AG04449 (cell line): ENCODE results near the gene PPP2R2C.

Source experiments
- CTCF ChIA-PET: fragments of 350-600 bp; formaldehyde crosslinking; extraction: SDS; loops from one replicate; lab custom pipeline; 2021; ENCODE audit warnings: antibody characterized with exemption; lab: Yijun Ruan, JAX
- POLR2A ChIA-PET: fragments of 400-600, 350-600 bp; formaldehyde crosslinking; extraction: SDS; loops from one replicate; lab custom pipeline; 2020; ENCODE audit warnings: antibody characterized with exemption, inconsistent platforms; lab: Yijun Ruan, JAX
- DNase-seq: peaks from one replicate; pipeline ENCODE4 v3.0.0-alpha.2; 2010; ENCODE audit warnings: low read depth, low spot score
- H3K4me3 ChIP-seq: 2 replicates; pipeline ENCODE4 v1.5.1; 2011; ENCODE audit warnings: low read depth, mild to moderate bottlenecking, control low read depth, low read length
- CTCF ChIP-seq: IDR thresholded peaks from one replicate; pipeline ENCODE4 v1.5.1; 2011; ENCODE audit warnings: mild to moderate bottlenecking, moderate library complexity, low read length, control low read depth, inconsistent platforms; ENCODE audit not compliant: insufficient read depth; ENCODE audit errors: missing control alignments

Gene PPP2R2C

GRCh38 chr4:6362243-6362885, 110.0 kb downstream of the PPP2R2C start:
- POLR2A ChIA-PET: no interaction called here
- no peak overlapping the region for H3K4me3 ChIP-seq
- TF ChIP-seq CTCF: no peak
- DNase-seq: no peak
- CTCF ChIA-PET: interaction anchor here (1.0 to 1.2 kb wide), 2 partner anchors 111 to 113 kb away, joined by 3 to 4 read pairs; no protein-coding TSS in a partner anchor

GRCh38 chr4:6361076-6361784, 111.2 kb downstream of the PPP2R2C start:
- CTCF ChIA-PET: interaction anchor here (1.2 kb wide), 1 partner anchor 110 kb away, joined by 4 read pairs; no protein-coding TSS in a partner anchor
- POLR2A ChIA-PET: no interaction called here

GRCh38 chr4:6360385-6360784, 112.0 kb downstream of the PPP2R2C start:
- TF ChIP-seq CTCF: no peak
- ChIA-PET POLR2A (no interaction called here), CTCF (interaction anchor here (0.6 kb wide), 1 partner anchor 110 kb away, joined by 3 read pairs; no protein-coding TSS in a partner anchor)
- H3K4me3 ChIP-seq: no peak overlapping the region
- no peak for DNase-seq

More at GRCh38 chr4:6361076-6361784, 111.2 kb downstream of the PPP2R2C start:
- TF ChIP-seq CTCF: no peak
- no peak for DNase-seq
- no peak overlapping the region for H3K4me3 ChIP-seq

- H3K4me3 ChIP-seq: no peak overlapping the region
- ChIA-PET CTCF (interaction anchor here (0.6 kb wide), 1 partner anchor 109 kb away, joined by 3 read pairs; no protein-coding TSS in a partner anchor), POLR2A (no interaction called here)
- TF ChIP-seq CTCF: no peak
- DNase-seq: no peak
Observed at GRCh38 chr4:6359536-6360308, 112.7 kb downstream of the PPP2R2C start.

- no peak for DNase-seq
- no peak overlapping the region for H3K4me3 ChIP-seq
- CTCF ChIA-PET: interaction anchor here (0.9 kb wide), 1 partner anchor 25 kb away, joined by 3 read pairs; no protein-coding TSS in a partner anchor
- POLR2A ChIA-PET: no interaction called here
- no peak for TF ChIP-seq CTCF
Observed at GRCh38 chr4:6357476-6357875, 114.9 kb downstream of the PPP2R2C start.
